Urothelium cell line (cell line): ENCODE results near the gene IQGAP2.
"Not testable (repeated sequence)": the region's sequence is repeated elsewhere in the genome, so short reads cannot be mapped to it uniquely, and the experiment has no call there.

ENCODE experiments used
- DNase-seq: peaks from one replicate; pipeline ENCODE4 v3.0.0; 2011; ENCODE audit warnings: low spot score, mixed read lengths
- FAIRE-seq: peaks from 2 replicates; lab custom pipeline; 2011; peaks lifted over from hg19 to GRCh38; lab: Jason Lieb, UNC

Gene IQGAP2

DNA sequence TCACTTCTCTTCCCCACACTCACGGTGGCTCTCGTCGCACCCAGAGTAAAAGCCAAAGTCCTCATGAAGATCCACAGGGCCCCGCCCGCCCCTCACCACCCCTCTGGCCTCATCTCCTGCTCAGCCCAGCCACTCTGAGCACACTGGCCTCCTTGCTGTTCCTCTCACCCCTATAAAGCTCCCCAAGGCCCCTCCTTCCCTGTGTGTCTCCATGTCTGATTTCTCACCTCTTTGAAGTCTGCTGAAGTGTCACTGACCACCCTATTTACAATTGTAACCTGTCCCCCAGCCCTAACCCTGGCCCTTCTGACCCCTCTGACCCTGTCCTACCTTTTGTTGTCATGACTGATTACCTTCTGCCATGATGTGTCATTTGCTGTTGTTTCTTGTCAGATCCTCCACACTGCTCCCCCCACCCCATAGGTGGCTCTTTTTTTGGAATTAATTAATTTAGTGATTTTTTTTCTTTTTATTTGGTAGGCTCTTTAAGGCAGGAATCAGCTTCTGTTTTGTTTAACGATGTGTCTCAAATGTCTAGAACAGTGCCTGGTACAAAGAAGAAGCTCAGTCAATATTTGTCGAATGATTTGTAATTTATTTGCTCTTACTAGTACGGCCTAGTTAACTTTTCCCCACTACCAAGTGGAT, 90.2 kb downstream of the IQGAP2 start:
- no peak for FAIRE-seq
- no peak for DNase-seq

DNA sequence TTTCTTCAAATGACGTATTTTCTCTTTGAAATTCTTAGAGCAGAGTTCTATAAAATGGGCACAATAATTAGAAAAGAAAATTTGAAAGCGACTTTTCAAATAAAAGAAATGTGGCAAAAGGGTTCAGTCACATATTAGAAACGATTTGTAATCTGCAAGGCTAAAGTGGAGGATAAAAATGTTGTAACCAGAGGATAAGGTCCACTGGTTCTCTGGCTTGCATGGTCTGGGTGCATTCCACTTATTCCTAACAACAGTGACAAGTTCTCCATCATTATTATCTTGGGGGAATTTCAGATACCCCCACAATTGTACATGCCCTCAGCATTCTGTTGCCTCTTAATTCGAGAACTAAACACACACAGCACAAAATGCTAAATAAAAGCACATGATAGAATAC, 91.1 kb downstream of the IQGAP2 start:
- no peak for FAIRE-seq
- DNase-seq, result no peak

DNA sequence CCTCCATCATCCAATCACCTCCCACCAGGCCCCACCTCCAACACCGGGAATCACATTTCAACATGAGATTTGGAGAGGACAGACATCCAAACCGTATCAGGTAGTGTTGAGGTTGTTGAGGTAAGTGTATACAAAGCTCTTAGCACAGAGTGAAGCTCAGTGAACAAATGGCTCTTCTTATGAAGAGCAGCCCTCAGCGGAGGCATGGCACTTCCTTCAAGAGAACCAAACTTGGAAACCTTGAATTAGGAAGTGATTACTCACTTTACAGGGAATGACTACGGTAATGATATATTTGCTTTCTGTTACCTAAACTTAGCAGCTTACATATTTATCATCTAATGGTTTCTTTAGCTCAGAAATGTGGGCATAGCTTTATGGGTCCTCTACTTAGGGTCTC, 92.8 kb downstream of the IQGAP2 start:
- DNase-seq (no peak), FAIRE-seq (no peak)

DNA sequence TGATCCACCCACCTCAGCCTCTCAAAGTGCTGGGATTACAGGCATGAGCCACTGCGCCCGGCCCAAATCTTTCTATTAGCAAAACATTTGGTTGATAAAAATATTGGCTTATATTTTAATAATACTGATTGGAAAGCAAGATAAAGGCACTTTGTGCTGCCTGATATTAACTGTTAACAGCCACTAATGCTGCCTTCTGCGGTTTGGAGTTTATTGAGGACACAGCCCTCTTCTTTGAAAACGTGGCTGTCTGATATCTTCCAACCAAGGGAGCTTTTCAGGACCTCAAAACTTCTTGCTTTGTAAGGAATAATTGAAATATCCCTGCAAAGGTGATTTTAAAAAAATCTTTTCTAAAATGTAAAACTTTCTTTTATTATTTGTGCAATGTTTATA, 94.0 kb downstream of the IQGAP2 start:
- no peak for DNase-seq
- no peak for FAIRE-seq

DNA sequence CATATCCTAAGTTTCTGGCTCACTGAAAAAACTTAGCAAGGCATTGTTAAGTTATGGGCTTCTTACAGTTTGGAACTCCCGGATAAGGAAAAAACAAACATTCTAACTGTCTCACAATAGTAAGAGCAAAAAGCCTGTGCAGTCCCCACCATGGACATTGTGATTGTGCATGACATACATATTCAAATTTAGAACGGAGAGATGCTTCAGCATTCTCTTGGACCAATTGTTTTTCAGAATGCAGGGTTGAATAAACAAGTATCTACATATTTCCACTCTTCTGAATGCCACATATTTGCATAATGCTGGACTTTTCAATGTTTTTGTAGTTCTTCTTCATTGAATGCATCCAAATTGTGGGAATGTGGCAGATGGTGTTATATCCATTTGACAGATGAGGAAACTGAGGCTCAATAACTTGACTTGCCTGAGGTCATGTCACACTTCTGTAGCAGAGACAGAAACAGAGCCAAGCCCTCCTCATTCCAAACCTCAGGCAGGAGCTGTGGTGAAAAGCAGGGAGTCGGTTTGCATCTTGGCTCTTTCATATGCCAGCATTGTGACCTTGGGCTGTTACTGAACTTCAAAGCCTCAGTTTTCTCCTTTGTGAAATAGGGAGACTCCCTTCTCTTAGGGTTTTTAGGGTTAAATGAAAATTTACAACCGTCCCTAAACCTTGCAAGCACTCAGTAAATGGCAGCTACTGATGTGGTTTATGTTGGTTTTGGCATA, 95.1 kb downstream of the IQGAP2 start:
- DNase-seq, result no peak
- no peak for FAIRE-seq

DNA sequence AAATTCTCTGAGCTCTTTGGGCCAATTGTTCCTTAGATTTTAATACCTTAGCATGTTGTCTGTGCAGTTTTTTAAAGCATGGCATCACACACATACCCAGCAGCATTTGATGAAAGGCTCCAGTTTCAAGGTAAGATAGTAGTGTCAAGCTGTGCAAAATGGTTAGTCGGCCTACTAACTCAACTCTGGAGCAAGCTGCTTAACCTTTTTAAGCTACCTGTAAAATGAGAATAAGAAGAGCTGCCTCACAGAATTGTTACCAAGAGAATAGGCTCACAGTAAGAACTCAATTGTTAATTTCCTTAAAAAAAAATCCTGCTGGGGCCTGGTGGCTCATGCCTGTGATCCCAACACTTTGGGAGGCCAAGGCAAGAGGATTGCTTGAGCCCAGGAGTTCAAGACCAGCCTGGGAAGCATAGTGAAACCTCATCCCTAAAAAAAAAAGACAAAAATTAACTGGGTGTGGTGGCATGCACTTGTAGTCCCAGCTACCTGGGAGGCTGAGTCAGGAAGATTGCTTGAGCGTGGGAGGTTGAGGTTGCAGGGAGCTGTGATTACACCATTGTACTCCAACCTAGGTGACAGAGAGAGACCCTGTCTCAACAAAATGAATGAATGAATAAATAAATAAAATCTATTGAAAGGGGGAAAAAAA, 96.5 kb downstream of the IQGAP2 start:
- no peak for DNase-seq
- FAIRE-seq, result no peak

DNA sequence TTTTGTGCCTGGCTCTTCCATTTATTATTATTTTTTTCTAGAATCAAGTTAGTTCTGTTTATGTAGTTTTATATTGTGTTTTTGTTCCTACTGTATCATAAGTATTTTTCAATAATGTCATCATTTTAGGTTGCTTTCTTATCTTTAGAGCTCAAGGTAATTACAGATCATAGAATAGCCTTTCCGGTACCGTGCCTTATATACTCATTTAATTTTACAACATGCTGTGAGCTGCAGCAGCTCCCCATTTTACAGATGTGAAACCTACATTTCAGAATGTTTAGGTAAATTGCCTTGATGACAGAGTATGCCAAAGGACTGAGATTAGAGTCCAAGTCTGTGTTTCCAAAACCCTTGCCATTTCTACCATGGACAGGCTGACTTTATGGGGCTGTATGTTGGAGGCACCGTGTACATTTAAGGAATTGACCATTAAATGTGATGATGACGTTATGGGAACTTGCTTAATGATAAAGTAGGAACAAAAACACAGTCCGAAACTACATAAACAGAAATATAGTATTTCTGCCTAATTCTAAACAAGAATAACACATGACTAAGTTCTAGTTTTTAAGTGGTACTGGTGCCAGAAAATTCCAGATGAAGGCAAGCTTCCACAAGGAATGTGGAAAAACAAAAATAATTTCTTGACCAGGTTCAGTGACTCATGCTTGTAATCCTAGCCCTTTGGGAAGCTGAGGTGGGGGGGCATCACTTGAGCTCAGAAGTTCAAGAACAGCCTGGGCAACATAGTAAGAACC, 97.7 kb downstream of the IQGAP2 start:
- DNase-seq (no peak), FAIRE-seq (no peak)

DNA sequence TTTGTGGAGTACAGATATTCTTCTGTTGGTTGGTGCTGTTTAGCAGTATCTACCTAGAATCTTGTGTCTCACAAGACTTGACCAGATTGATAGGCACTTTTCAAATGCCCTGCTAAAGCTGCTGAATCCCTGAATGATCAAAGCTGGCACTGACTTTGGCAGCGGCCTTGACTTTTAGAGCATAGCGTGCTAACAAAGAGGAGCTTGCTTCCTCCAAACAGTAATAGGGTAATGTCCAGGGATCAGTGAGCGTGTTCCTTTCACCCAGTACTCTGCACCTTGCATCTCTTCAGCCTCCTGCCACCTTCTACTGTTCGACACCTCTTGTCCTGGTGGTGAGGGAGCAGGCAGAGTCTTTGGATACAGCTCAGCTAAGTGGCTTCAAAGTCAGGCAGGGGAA, 100.8 kb downstream of the IQGAP2 start:
- DNase-seq (no peak), FAIRE-seq (no peak)

DNA sequence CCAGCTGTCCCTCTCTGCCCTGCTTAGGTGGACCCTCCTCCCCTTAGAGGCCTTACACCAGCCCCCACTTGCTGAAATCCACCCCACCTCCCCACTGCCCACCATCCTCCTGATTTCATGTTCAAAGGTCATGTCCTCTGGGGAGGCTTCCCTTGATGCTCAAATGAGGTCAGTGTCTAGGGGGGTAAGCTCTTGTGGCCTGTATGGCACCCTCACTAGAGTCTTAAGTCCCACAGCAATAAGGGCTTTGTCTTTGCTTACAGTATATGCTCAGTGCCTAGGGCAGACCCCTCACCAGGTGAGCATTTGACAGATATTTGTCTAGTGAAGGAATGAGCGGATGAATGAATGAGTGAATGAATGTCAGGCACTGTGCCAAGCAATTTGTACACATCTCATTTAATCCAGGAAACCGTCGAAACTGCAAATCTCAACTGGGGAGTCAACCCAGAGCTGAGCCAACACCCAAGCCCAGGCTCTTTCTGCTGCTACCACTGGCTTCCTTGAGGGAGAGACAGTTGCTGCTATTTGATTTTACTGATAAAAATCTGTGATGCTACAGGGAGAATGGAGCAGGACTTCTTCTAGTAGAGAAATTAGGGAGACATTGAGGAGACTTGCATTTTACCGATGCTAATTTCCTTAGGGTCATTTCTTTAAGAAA, 101.9 kb downstream of the IQGAP2 start:
- FAIRE-seq (no peak), DNase-seq (no peak)

DNA sequence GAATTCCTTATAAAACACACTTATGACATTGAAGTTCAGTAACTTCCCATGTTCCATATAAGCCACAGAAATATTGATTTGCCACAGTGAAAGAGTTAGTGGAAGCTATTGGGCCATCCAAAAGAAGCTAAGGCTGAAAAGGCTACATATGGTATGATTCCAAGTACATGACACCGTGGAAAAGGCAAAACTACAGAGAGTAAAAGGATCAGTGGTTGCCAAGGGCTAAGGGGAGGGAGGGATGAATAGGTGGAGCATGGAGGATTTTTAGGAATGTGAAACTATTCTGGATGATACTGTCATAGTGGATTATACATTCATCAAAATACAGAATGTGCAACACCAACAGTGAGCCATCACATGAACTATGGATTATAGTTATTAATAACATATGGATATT, 110.4 kb downstream of the IQGAP2 start:
- FAIRE-seq (no peak), DNase-seq (no peak)

DNA sequence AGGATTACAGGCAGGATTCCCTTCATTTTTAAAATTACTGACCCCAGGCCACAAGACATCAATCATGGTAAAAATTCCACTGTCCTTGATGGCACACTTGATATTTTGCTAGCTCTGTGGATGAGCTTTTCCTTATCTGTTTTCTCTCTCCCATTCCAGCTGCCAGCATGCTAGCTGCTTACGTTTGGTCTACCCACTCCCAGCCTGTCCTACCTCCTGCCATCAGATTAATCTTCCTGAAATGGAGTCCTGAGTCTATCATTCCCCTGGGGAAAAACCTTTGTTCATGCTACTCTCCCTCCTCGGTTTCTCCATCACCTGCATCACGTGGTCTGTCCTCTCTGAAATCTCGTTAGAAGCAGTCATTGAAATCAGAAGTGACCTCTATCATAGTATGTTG, 111.2 kb downstream of the IQGAP2 start:
- DNase-seq (no peak), FAIRE-seq (no peak)

DNA sequence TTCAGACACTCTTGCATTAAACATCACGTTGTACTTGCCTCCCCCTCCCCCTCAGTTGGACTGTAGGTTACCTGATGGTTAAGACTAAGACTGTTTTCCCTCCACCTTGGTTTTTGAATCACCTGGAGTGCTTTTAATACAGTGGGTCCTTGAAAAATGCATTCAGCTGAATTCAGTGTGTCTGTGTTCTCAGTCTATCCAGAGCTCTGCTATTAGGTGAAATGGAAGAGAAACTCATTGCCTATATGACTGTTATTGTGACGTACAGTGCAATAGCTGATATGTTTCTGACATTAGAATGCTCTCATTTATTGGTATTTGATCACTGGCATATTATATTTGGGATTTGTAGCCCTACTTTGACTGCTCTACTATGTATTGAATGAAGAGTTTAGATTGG, 111.6 kb downstream of the IQGAP2 start:
- DNase-seq (no peak), FAIRE-seq (no peak)

DNA sequence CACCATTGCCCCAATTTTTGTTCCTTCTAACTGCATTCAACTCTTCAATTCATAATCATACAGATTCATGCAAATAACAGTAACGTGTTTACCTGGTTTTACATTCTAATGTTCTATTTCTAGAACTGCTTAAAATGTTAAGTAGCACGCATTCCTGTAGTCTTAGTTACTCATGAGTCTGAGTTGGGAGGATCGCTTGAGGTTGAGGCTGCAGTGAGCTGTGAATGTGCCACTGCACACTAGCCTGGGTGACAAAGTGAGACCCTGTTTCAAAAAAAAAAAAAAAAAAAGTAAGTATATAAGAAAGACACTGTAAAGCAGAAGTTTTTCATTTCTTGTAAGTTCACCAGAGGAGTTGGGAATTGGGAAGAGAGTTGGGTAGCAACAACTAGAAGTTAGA, 114.2 kb downstream of the IQGAP2 start:
- FAIRE-seq (no peak), DNase-seq (no peak)

DNA sequence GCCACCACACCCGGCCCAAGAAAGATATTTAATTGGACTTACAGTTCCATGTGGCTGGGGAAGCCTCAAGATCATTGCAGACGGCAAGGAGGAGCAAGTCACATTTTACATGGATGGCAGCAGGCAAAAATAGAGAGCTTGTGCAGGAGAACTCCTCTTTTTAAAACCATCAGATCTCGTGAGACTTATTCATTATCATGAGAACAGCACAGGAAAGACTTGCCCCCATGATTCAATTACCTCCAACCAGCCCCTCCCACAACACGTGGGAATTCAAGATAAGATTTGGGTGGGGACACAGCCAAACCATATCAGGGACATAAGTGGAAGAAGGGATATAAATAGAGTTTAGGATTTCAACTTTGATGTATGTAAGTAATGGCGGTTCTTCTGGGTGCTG, 115.2 kb downstream of the IQGAP2 start:
- not testable (repeated sequence) for FAIRE-seq

DNA sequence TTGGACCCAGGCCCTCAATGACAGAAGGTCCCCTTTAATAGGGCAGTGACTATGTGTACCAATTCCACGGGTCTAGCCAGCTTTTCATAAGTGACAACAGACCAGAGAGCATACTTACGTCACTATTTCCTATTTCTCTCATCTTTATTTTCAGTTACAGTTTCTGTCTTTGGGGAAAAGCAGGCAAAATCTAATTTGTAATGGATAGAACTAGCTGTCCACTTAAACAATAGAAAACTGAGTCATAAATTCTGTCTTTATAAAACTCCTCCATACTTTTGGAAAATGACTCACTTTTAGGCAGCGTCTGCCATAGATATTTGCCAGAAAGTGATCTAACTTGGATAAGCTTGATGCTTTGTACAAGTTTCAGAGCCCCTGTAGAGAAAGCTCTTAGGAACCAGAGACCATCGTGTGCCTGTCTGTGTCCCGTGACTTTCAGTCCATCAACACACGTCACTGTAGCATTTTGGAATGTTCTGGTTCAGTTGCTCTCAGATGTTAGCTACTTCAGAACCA, 118.2 kb downstream of the IQGAP2 start:
- no peak for FAIRE-seq
- DNase-seq, result peak; percentile 39

More for the DNA sequence above, 115.2 kb downstream of the IQGAP2 start:
- not testable (repeated sequence) for DNase-seq

DNA sequence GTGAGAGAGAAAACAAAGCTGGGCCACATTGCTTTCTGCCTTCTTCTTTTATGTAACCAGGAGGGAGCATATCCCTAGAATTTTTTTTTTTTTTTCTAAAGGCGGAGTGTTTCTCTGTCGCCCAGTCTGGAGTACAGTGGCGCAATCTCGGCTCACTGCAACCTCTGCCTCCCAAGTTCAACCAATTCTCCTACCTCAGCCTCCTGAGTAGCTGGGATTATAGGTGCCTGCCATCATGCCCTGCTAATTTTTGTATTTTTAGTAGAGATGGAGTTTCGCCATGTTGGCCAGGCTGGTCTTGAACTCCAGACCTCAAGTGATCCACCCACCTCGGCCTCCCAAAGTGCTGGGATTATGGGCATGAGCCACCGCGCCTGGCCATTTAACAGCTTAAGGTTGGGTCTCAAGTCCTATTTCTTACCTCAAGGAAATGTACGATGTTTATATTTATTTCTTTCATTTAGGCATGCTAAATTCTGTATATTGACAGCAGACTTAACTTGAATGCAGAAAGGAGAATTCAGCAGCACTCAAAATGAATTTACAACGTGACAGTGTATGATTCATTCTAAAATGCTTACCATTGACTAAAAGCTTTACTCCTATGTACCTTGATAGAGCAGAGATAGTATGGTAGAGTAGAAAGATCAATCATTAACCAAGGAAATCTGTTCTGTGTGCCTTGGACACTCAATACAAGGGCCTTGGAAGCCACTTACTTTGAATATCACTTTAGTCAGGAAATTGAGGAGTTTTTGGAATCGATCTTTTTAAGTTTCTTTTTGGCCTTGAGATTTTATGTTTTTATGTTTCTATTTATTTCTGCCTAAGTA, 119.2 kb downstream of the IQGAP2 start:
- no peak for FAIRE-seq
- no peak for DNase-seq

DNA sequence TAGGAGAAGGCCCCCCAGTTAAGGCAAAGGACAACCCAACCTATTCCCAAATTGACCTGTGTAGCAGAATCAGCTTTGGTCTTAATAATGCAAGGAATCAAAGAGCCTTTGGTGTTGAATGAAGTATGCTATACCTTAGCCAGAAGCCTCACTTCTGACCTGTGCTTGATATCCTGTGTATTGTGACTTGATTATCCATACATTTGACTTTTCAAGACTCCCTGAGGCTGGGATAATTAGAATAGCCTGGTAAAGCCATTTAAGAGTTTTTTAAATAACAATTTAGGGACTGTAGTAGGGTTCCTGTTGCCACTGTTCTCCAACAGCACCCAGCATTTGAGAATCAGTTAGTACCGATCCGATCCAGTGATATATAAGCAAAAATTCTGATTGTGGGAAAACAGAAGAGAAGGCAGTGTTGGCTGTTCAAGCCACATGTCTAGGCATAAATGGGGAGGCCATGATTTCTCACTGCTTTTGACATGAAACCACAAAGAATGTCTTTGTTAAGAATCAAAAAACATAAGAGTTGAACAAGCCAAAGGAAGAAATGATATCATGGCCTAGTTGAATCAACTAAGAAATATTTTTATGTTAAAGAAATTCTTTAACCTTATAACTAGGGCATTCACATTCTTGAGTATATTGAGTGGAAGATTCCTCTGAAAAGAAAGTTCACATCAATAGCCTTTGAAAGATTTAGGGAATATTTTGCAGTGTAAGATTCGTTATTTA, 121.2 kb downstream of the IQGAP2 start:
- DNase-seq, result no peak

DNA sequence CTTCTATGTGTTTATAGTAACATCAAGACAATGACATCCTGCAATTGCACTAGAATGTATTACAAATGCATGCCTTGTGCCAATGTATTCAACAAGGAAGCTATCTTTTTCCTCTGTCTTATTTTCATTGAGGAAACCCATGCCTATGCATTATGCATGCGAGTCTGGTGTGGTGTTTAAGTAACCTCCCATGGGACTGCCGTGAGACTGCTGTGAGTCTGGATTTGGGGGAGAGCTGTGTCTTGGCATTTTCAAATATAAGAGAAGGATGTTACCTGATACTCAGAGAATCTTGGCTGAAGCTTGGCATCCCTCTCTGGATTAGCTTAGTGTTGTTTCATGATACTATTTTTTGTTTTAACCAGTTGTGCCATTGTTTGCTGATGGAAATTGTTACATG, 121.8 kb downstream of the IQGAP2 start:
- FAIRE-seq, result no peak
- no peak for DNase-seq

More for the DNA sequence above, 121.2 kb downstream of the IQGAP2 start:
- FAIRE-seq, result no peak

DNA sequence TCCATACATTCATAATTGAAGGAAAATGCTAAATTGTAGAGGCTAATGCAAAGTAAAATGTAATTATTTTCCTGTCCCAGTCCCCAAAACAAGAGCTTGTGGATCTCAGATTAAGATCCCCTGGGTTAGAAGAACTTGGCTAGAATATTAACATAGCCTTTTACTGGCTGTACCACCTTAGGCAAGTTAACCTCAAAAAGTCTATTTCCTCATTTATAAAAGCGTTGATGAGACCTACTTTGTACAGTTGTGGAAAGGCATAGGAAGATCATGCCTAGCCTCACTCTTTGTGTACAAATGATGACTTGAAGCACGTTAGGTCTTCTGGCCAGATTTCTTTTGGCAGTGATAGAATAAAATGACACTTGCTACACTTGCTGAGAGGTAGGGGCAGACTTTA, 122.9 kb downstream of the IQGAP2 start:
- no peak for DNase-seq
- FAIRE-seq, result no peak
